H1 (cell line): ENCODE results near the gene DOCK11. TPM values are rescaled to one million over a fixed set of nuclear protein-coding genes. Genes with fewer than 3 reads are reported as not detected.

Experiments
- CTCF ChIA-PET: fragments of 300-600 bp; sonication (Branson Sonifier 250); formaldehyde crosslinking; loops from one replicate; lab custom pipeline; 2021; ENCODE audit not compliant: partially characterized antibody; lab: Charles Lee
- POLR2A ChIA-PET: fragments of 300-600 bp; sonication (Branson Sonifier 250); formaldehyde crosslinking; loops from one replicate; lab custom pipeline; 2021; ENCODE audit warnings: inconsistent platforms; ENCODE audit not compliant: partially characterized antibody; lab: Charles Lee
- DNase-seq, 2 experiments: peaks; one replicate each; pipeline versions ENCODE4 v3.0.0 to v3.0.0-alpha.2; 2010 to 2022; ENCODE audit warnings: low spot score in 2 of 2, low read depth in 1 of 2, mixed read lengths in 1 of 2
- FAIRE-seq: peaks from 2 replicates; lab custom pipeline; 2011; peaks lifted over from hg19 to GRCh38; lab: Jason Lieb, UNC
- H2AFZ ChIP-seq: 2 replicates; pipeline ENCODE4 v1.8.1; 2012; ENCODE audit warnings: low read length, inconsistent platforms
- H2AK5ac ChIP-seq: 2 replicates; pipeline ENCODE4 v1.6.1; 2013; ENCODE audit warnings: low read depth, low read length
- H2BK120ac ChIP-seq: replicated peaks from 2 replicates; pipeline ENCODE3; 2013; ENCODE audit warnings: low read depth, low read length, inconsistent platforms
- H2BK12ac ChIP-seq: 2 replicates; pipeline ENCODE4 v1.6.1; 2013; ENCODE audit warnings: low read depth, low read length
- H2BK15ac ChIP-seq: 2 replicates; pipeline ENCODE4 v1.6.1; 2013; ENCODE audit warnings: low read length
- H2BK20ac ChIP-seq: 2 replicates; pipeline ENCODE4 v1.6.1; 2013; ENCODE audit warnings: low read length
- H2BK5ac ChIP-seq: 2 replicates; pipeline ENCODE4 v1.6.1; 2013; ENCODE audit warnings: low read depth, low read length
- H3K14ac ChIP-seq: 2 replicates; pipeline ENCODE4 v1.6.1; 2013; ENCODE audit warnings: inconsistent platforms; ENCODE audit not compliant: insufficient read length
- H3K18ac ChIP-seq: 2 replicates; pipeline ENCODE4 v1.6.1; 2013; ENCODE audit warnings: low read length; ENCODE audit errors: extremely low read depth
- H3K23ac ChIP-seq: 2 replicates; pipeline ENCODE4 v1.6.1; 2013; ENCODE audit warnings: inconsistent platforms; ENCODE audit not compliant: insufficient read length
- H3K23me2 ChIP-seq: 2 replicates; pipeline ENCODE4 v1.6.1; 2013; ENCODE audit warnings: low read depth, low read length
- H3K27ac ChIP-seq: 2 replicates; pipeline ENCODE4 v1.6.1; 2011; ENCODE audit warnings: low read depth, low read length, inconsistent platforms
- H3K27me3 ChIP-seq, 4 experiments: replicated peaks in 1 of 4; 1 replicate in 1 of 4; 2 replicates in 3 of 4; pipeline versions ENCODE4 v1.6.1 to v1.8.1; 2011 to 2013; ENCODE audit warnings: low read length in 3 of 4, mild to moderate bottlenecking in 3 of 4, inconsistent platforms in 2 of 4, mixed read lengths in 2 of 4, moderate library complexity in 1 of 4; ENCODE audit not compliant: control insufficient read depth in 3 of 4, insufficient read depth in 3 of 4; ENCODE audit errors: extremely low read depth in 1 of 4
- H3K36me3 ChIP-seq, 4 experiments: 2 replicates each; pipeline versions ENCODE4 v1.6.1 to v1.8.1; 2011 to 2013; ENCODE audit warnings: mild to moderate bottlenecking in 4 of 4, low read length in 3 of 4, moderate library complexity in 2 of 4, control low read depth in 1 of 4, inconsistent platforms in 1 of 4; ENCODE audit not compliant: insufficient read depth in 4 of 4, control insufficient read depth in 2 of 4
- H3K4ac ChIP-seq: replicated peaks from 2 replicates; pipeline ENCODE3; 2013; ENCODE audit warnings: low read length, low read depth, mixed read lengths, inconsistent platforms; ENCODE audit not compliant: insufficient read length
- H3K4me1 ChIP-seq, 4 experiments: replicated peaks in 1 of 4; 1 replicate in 1 of 4; 2 replicates in 3 of 4; pipeline versions ENCODE4 v1.6.1 to v1.8.1; 2011 to 2013; ENCODE audit warnings: low read length in 3 of 4, inconsistent platforms in 2 of 4, mixed read lengths in 1 of 4; ENCODE audit not compliant: insufficient read depth in 4 of 4, control insufficient read depth in 3 of 4
- H3K4me2 ChIP-seq, 2 experiments: 2 replicates each; pipeline versions ENCODE4 v1.6.1 to v1.8.1; 2011 to 2013; ENCODE audit warnings: low read depth in 2 of 2, low read length in 2 of 2, control low read depth in 1 of 2, inconsistent platforms in 1 of 2, mild to moderate bottlenecking in 1 of 2; ENCODE audit not compliant: insufficient read depth in 1 of 2
- H3K4me3 ChIP-seq, 4 experiments: fragments of 200-600, 300-600 bp in 1 of 4; sonication (generic), shearing (Covaris generic), sonication (Bioruptor Twin) in 1 of 4; 2 replicates each; pipeline versions ENCODE4 v1.5.1 to v1.8.1; 2011 to 2016; ENCODE audit warnings: low read length in 4 of 4, low read depth in 3 of 4, control low read depth in 2 of 4, inconsistent platforms in 2 of 4, mild to moderate bottlenecking in 2 of 4, mixed read lengths in 1 of 4, moderate library complexity in 1 of 4; ENCODE audit not compliant: insufficient read depth in 2 of 4; ENCODE audit errors: extremely low read depth in 1 of 4
- H3K56ac ChIP-seq: replicated peaks from 2 replicates; pipeline ENCODE3; 2013; ENCODE audit warnings: low read depth, mild to moderate bottlenecking, mixed read lengths, low read length, inconsistent platforms; ENCODE audit not compliant: insufficient read length
- H3K79me1 ChIP-seq: 2 replicates; pipeline ENCODE4 v1.6.1; 2013; ENCODE audit warnings: low read depth, low read length, control low read depth
- H3K79me2 ChIP-seq, 2 experiments: 2 replicates each; pipeline versions ENCODE4 v1.6.1 to v1.8.1; 2012 to 2013; ENCODE audit warnings: low read length in 2 of 2, mild to moderate bottlenecking in 2 of 2, inconsistent platforms in 1 of 2; ENCODE audit not compliant: insufficient read depth in 2 of 2, control insufficient read depth in 1 of 2
- H3K9ac ChIP-seq, 4 experiments: replicated peaks in 1 of 4; 1 replicate in 1 of 4; 2 replicates in 3 of 4; pipeline versions ENCODE4 v1.6.1 to v1.8.1; 2011 to 2013; ENCODE audit warnings: low read depth in 3 of 4, low read length in 3 of 4, control low read depth in 2 of 4, mild to moderate bottlenecking in 2 of 4, moderate library complexity in 2 of 4, inconsistent platforms in 1 of 4; ENCODE audit errors: extremely low read depth in 1 of 4
- H3K9me3 ChIP-seq, 2 experiments: 2 replicates each; pipeline versions ENCODE4 v1.6.1 to v1.8.1; 2012 to 2013; ENCODE audit warnings: mild to moderate bottlenecking in 2 of 2, moderate library complexity in 2 of 2, control low read depth in 1 of 2, inconsistent platforms in 1 of 2, low read depth in 1 of 2, low read length in 1 of 2, mixed read lengths in 1 of 2; ENCODE audit not compliant: insufficient read depth in 2 of 2
- H4K20me1 ChIP-seq, 2 experiments: replicated peaks in 1 of 2; 2 replicates each; pipeline versions ENCODE3 to v1.8.1; 2011 to 2013; ENCODE audit warnings: inconsistent platforms in 2 of 2, low read length in 2 of 2, mild to moderate bottlenecking in 1 of 2; ENCODE audit not compliant: insufficient read depth in 2 of 2, control insufficient read depth in 1 of 2
- H4K5ac ChIP-seq: 2 replicates; pipeline ENCODE4 v1.6.1; 2013; ENCODE audit warnings: low read length, low read depth, mixed read lengths, inconsistent platforms; ENCODE audit not compliant: insufficient read length
- H4K8ac ChIP-seq: 2 replicates; pipeline ENCODE4 v1.8.0; 2013; ENCODE audit warnings: mild to moderate bottlenecking, moderate library complexity, low read length, inconsistent platforms; ENCODE audit not compliant: insufficient read depth; ENCODE audit errors: extremely low read depth
- H4K91ac ChIP-seq: replicated peaks from 2 replicates; pipeline ENCODE3; 2013; ENCODE audit warnings: low read length, mixed read lengths, inconsistent platforms; ENCODE audit not compliant: insufficient read length
- CEBPB ChIP-seq: IDR thresholded peaks from 2 replicates; pipeline ENCODE4 v1.6.1; 2012; ENCODE audit warnings: low read depth, low read length
- GTF2F1 ChIP-seq: IDR thresholded peaks from 2 replicates; pipeline ENCODE4 v1.6.1; 2012; ENCODE audit warnings: low read depth, low read length, improper control_type of control experiment, borderline replicate concordance
- KDM4A ChIP-seq: IDR thresholded peaks from one replicate; pipeline ENCODE4 v1.7.1; 2012; ENCODE audit warnings: low read depth, mild to moderate bottlenecking, moderate library complexity, low read length, inconsistent platforms; ENCODE audit not compliant: severe bottlenecking
- PHF8 ChIP-seq: fragments of 200-600 bp; sonication (generic); conservative IDR thresholded peaks from 2 replicates; pipeline ENCODE4 v1.7.1; 2012; ENCODE audit warnings: low read depth, mild to moderate bottlenecking, inconsistent platforms, low read length, moderate library complexity
- RBBP5 ChIP-seq: IDR thresholded peaks from 2 replicates; pipeline ENCODE4 v1.7.1; 2012; ENCODE audit warnings: low read depth, mild to moderate bottlenecking, inconsistent platforms, low read length, moderate library complexity, borderline replicate concordance
- TAF1 ChIP-seq: IDR thresholded peaks from 2 replicates; pipeline ENCODE4 v1.6.1; 2011; ENCODE audit warnings: mild to moderate bottlenecking, low read depth, low read length
- WGBS, 2 experiments: shearing (Covaris generic) in 1 of 2; methylation state at CpG; one replicate each; pipeline versions ENCODE4 v1.1.6 to v1.1.7; 2013 to 2015; ENCODE audit warnings: low lambda C conversion rate in 2 of 2, mixed read lengths in 2 of 2, inconsistent platforms in 1 of 2, low coverage in 1 of 2, missing lambda C conversion rate in 1 of 2; ENCODE audit not compliant: insufficient replicate concordance in 2 of 2, insufficient coverage in 1 of 2, insufficient read length in 1 of 2; ENCODE audit errors: extremely low coverage in 1 of 2, missing lambda C conversion rate in 1 of 2; 5-methylcytosine and 5-hydroxymethylcytosine counted together
- long read RNA-seq, 2 experiments: library from RNA in 1 of 2; library from capped mRNA in 1 of 2; stranded (forward); transcript quantifications; one replicate each; pipeline ENCODE4 v2.0.0, GENCODE V29; 2021; ENCODE audit warnings: inconsistent platforms in 1 of 2
- polyA minus RNA-seq, 3 experiments: library from RNA; depleted of rRNA, polyadenylated mRNA; stranded (reverse); fragments of >200 nt; gene quantifications; 1 replicate in 2 of 3; 2 replicates in 1 of 3; pipeline ENCODE4 v1.2.3, GENCODE V29; 2011
- polyA plus RNA-seq, 7 experiments: library from polyadenylated mRNA; depleted of rRNA in 3 of 7; stranded (reverse) in 5 of 7; unstranded in 2 of 7; fragments of >200 nt in 5 of 7; fragments of 200-250 nt in 2 of 7; gene quantifications; 1 replicate in 5 of 7; 2 replicates in 1 of 7; 4 replicates in 1 of 7; pipeline versions ENCODE4 v1.2.1 to v1.2.3, GENCODE V29; 2011 to 2013; ENCODE audit warnings: missing spikeins in 2 of 7, mixed read lengths in 2 of 7
- total RNA-seq: library from RNA; stranded (reverse); fragmentation: NEBNext Ultra II Directional; extraction: Animal tissue kit (Norgen Biotek cat#: 25700); gene quantifications from 2 replicates; pipeline ENCODE4 v1.2.1, GENCODE V29; 2021
- TF ChIP-seq, protein P1 (sequence below): IDR thresholded peaks from 2 replicates; pipeline ENCODE4 v1.6.1; 2012; ENCODE audit warnings: inconsistent platforms

DOCK11 gene
- total RNA-seq, result 11.9 and 12.0 TPM in 2 replicates
- 2.8 and 4.9 TPM in 2 replicates for polyA plus RNA-seq (2011; rRNA removed)
- polyA plus RNA-seq (2011; cell fraction: cytosol; rRNA removed), result 7.8 TPM
- polyA plus RNA-seq (2011; cell fraction: nucleus; rRNA removed), result 2.6 TPM
- 6.5 to 8.9 TPM (median 7.8 TPM) in 4 replicates for polyA plus RNA-seq (2012, experiment 1 of 2)
- 0.84 TPM for polyA plus RNA-seq (2012, experiment 2 of 2)
- polyA plus RNA-seq (2013, experiment 1 of 2), result 6.1 TPM
- 6.5 TPM for polyA plus RNA-seq (2013, experiment 2 of 2)
- polyA minus RNA-seq (2011; rRNA and poly(A)+ RNA removed), result 9.8 and 15.2 TPM in 2 replicates
- 6.5 TPM for polyA minus RNA-seq (2011; cell fraction: cytosol; rRNA and poly(A)+ RNA removed)
- polyA minus RNA-seq (2011; cell fraction: nucleus; rRNA and poly(A)+ RNA removed), result 13.7 TPM
- long read RNA-seq, experiment 1, partial matches to known transcripts, result 1 of 2 reads
- long read RNA-seq, experiment 1, other reads (novel, unspliced or antisense), result 1 of 2 reads
- long read RNA-seq, experiment 2, result 0 reads

DNA sequence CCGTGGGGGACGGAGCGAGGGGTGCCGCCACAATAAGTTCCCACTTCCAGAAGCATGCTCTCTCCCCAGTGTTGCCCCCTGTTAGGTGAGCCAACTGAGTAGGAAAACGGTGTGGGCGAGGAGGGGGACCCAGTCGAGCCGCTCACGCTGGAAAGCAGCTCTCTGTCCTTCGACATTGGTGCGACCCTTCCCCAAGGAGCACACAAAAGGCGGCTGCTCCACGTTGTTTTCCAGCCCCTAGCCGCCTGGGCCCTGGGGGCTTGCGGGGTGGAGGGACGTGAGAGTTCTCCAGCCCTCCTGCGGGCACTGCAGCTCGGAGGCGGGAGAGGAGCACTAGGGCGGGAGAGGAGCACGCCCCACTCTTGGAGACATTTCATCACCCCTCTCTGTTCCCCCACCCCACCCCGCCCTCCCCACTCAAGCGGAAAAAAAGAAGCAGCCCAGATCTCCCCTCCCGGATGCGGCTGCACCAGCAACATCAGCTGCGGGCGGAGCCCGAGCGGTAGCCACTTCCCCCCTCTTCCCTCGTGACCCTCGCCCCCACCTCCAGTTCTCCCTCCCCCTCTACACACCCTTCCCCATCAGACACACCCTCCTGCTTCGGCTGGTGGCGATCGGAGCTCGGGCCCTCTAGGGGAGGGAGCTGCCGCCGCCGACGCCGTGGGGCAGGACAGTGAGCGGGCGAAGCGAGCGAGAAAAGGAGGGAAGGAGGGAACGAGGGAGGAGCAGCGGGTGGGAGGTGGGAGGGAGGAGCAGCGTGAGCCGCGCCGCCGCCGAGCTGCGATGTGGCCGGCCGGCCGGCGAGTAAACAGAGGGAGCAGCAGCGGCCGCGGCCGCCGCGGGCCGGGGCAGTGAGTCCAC is at the start of gene DOCK11:
TSS of gene DOCK11 (plus strand) at position 755 of the 861 bp plus-strand sequence. CDS start 157 bp downstream, outside the sequence.
- H3K4me1 ChIP-seq, result peaks cover 0 to 12% (median 8%) of the 10 kb centered on the region in 4 experiments; a peak in 4 of 7 replicates
- peaks cover 0 to 15% (median 9%) of the 10 kb centered on the region in 4 experiments; a peak in 6 of 7 replicates for H3K27me3 ChIP-seq
- peak within 1 kb of the TSS; percentile 70; the same call in 1 of the 2 replicates for H2AFZ ChIP-seq
- no peak within 1 kb of the TSS for H3K14ac ChIP-seq
- peak within 1 kb of the TSS; percentile 61 to 76 (median 66) for H3K4me3 ChIP-seq
- H3K27ac ChIP-seq, result no peak within 1 kb of the TSS; the same call in 1 of the 2 replicates
- ChIA-PET CTCF (interaction anchor here (0.6 to 2.0 kb wide), 3 partner anchors 35 to 106 kb away, joined by 3 to 9 read pairs (median 3); no protein-coding TSS in a partner anchor), POLR2A (interaction anchor here (0.6 to 1.1 kb wide), 4 partner anchors 23 to 1296 kb away, joined by 3 to 4 read pairs (median 3); partner anchors contain the start of gene RPL39)
- no peak within 1 kb of the TSS for H3K23ac ChIP-seq
- H3K79me1 ChIP-seq, result no peaks in the 10 kb centered on the region
- no peaks in the 10 kb centered on the region for H3K9me3 ChIP-seq
- peak within 1 kb of the TSS; percentile 94 to 98 for H3K4me2 ChIP-seq
- DNase-seq (peak; percentile 43 to 61), FAIRE-seq (no peak)
- peak within 1 kb of the TSS; percentile 81; the same call in 1 of the 2 replicates for H4K8ac ChIP-seq
- H3K9ac ChIP-seq, result peak within 1 kb of the TSS; percentile 46 to 74 (median 57); a peak in 6 of 7 replicates
- no peak within 1 kb of the TSS for H3K4ac ChIP-seq
- no peak within 1 kb of the TSS for H2BK15ac ChIP-seq
- peak within 1 kb of the TSS; percentile 78 for H3K18ac ChIP-seq
- H3K56ac ChIP-seq, result peak within 1 kb of the TSS; percentile 16
- H4K5ac ChIP-seq, result peak within 1 kb of the TSS; percentile 72
- peaks cover 5% of the 10 kb centered on the region; the same call in 1 of the 2 replicates for H3K23me2 ChIP-seq
- peak within 1 kb of the TSS; percentile 74 for H4K91ac ChIP-seq
- no peaks in the 10 kb centered on the region for H3K36me3 ChIP-seq
- H2BK5ac ChIP-seq, result no peak within 1 kb of the TSS; the same call in 1 of the 2 replicates
- H2AK5ac ChIP-seq, result no peak within 1 kb of the TSS
- 0 out of 2 replicates have a peak within 1 kb of the TSS, but pooled peaks have one; percentile 77 for H2BK12ac ChIP-seq
- H2BK20ac ChIP-seq, result no peak within 1 kb of the TSS
- H3K79me2 ChIP-seq, result peaks cover 0 to 8% of the 10 kb centered on the region in 2 experiments; a peak in 1 of 4 replicates
- H2BK120ac ChIP-seq, result no peak within 1 kb of the TSS
- 10% methylated on average over 7 of the region's 64 CpGs; no CpG with 5 or more reads in 1 of the 2 experiments for WGBS, 2 experiments
- no peaks in the 10 kb centered on the region for H4K20me1 ChIP-seq
- TF ChIP-seq KDM4A (peak; percentile 3), CEBPB (no peak), TAF1 (peak; percentile 21; the same call in 1 of the 2 replicates), RBBP5 (peak; percentile 65), PHF8 (0 out of 2 replicates have a peak, but pooled peaks have one; percentile 41), GTF2F1 (no peak)
- TF ChIP-seq, protein P1, sequence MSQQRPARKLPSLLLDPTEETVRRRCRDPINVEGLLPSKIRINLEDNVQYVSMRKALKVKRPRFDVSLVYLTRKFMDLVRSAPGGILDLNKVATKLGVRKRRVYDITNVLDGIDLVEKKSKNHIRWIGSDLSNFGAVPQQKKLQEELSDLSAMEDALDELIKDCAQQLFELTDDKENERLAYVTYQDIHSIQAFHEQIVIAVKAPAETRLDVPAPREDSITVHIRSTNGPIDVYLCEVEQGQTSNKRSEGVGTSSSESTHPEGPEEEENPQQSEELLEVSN, result peak; percentile 83
